Measurements from ENCODE around the gene YEATS2.

Gene YEATS2

DNA sequence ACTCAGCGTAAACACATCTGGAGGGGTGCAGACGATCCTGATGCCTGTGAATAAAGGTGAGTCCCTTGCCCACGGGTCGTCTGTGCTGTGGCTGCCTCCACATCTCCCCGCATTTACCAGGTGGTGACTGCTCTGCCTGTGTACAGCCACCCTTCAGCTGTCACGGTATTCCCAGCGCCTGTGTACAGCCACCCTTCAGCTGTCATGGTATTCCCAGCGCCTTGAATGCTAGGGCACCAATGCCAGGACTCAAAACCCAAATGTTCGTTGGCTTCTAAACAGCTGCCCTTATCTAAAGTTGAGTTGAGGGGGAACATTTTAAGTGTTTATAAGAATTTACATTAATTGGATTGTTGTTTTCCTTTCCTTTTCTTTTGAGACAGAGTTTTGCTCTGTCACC is 100.4 kb downstream of the YEATS2 start:
- TF ChIP-seq REST (IDR thresholded peaks at IDR 0.05; ENCODE audit: insufficient read depth in 1 of 2, low read depth in 2 of 2, low read length in 2 of 2) (no peak), FOXP2 (optimal IDR thresholded peaks at IDR 0.05; ENCODE audit: borderline replicate concordance, extremely low read depth, extremely low read length, insufficient read depth) (no peak), TAF1 (IDR thresholded peaks at IDR 0.05; ENCODE audit: borderline replicate concordance, insufficient read depth, low read length) (no peak)

GRCh38 chr3:183799461-183799860 is 101.9 kb downstream of the YEATS2 start:
- TF ChIP-seq TAF1 (IDR thresholded peaks at IDR 0.05; ENCODE audit: borderline replicate concordance, insufficient read depth, low read length), result no peak
- TF ChIP-seq SIN3A (IDR thresholded peaks at IDR 0.05; ENCODE audit: borderline replicate concordance, insufficient read depth, low read length), result no peak
- TF ChIP-seq REST (IDR thresholded peaks at IDR 0.05; ENCODE audit: insufficient read depth in 1 of 2, low read depth in 2 of 2, low read length in 2 of 2), result no peak
- TF ChIP-seq FOXP2 (optimal IDR thresholded peaks at IDR 0.05; ENCODE audit: borderline replicate concordance, extremely low read depth, extremely low read length, insufficient read depth), result no peak
- TF ChIP-seq POLR2AphosphoS5 (IDR thresholded peaks at IDR 0.05; ENCODE audit: low read depth, low read length), result no peak

GRCh38 chr3:183800243-183800863 is 102.8 kb downstream of the YEATS2 start:
- TF ChIP-seq REST (IDR thresholded peaks at IDR 0.05; ENCODE audit: insufficient read depth in 1 of 2, low read depth in 2 of 2, low read length in 2 of 2) (no peak), FOXP2 (optimal IDR thresholded peaks at IDR 0.05; ENCODE audit: borderline replicate concordance, extremely low read depth, extremely low read length, insufficient read depth) (no peak), TAF1 (IDR thresholded peaks at IDR 0.05; ENCODE audit: borderline replicate concordance, insufficient read depth, low read length) (no peak), POLR2AphosphoS5 (IDR thresholded peaks at IDR 0.05; ENCODE audit: low read depth, low read length) (no peak), SIN3A (IDR thresholded peaks at IDR 0.05; ENCODE audit: borderline replicate concordance, insufficient read depth, low read length) (no peak)

- TF ChIP-seq POLR2AphosphoS5 (IDR thresholded peaks at IDR 0.05; ENCODE audit: low read depth, low read length) (no peak), TAF1 (IDR thresholded peaks at IDR 0.05; ENCODE audit: borderline replicate concordance, insufficient read depth, low read length) (no peak)
Measured at GRCh38 chr3:183801601-183802000, 104.0 kb downstream of the YEATS2 start.

GRCh38 chr3:183802989-183803388 is 105.4 kb downstream of the YEATS2 start:
- no peak for TF ChIP-seq POLR2AphosphoS5 (IDR thresholded peaks at IDR 0.05; ENCODE audit: low read depth, low read length)
- no peak for TF ChIP-seq REST (IDR thresholded peaks at IDR 0.05; ENCODE audit: insufficient read depth in 1 of 2, low read depth in 2 of 2, low read length in 2 of 2)
- no peak for TF ChIP-seq TAF1 (IDR thresholded peaks at IDR 0.05; ENCODE audit: borderline replicate concordance, insufficient read depth, low read length)

Measured in PFSK-1 (cell line).